ENCODE measurements around the gene C22orf31. TPM values are rescaled to one million over a fixed set of nuclear protein-coding genes. Genes with fewer than 3 reads are reported as not detected.

The C22orf31 gene
- total and polyA plus RNA-seq, 2 donors (not counting 3 experiments of a cell fraction or from before 2014, with no cell fraction given), result not detected

DNA sequence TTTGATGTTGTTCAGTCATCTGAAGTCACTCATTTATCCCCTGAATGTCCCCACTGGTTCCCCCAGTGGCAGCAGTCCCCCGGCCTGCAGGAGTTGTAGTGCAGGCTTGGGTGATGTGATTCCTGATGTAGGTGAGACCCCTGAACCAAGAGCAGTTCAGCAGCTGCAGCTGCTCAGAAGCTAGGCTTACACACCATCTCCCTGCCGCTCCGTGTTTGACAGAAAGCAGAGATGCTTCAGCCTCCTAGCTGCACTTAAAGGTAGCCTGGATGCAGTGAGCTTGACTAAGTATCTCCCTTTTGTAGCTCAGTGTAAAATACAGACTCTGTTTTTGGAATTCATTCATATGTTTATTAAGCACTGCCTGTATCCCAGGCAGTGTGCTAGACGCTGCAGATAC lies 47.3 kb downstream of the C22orf31 start:
- H3K9ac ChIP-seq (replicated peaks; ENCODE audit: extremely low read depth, insufficient read depth, low read length), result no peak overlapping the region
- H3K27me3 ChIP-seq (ENCODE audit: control insufficient read depth in 2 of 2, insufficient read depth in 2 of 2, low read length in 2 of 2), result no peaks in the 10 kb centered on the region
- no peaks in the 10 kb centered on the region for H3K9me3 ChIP-seq (replicated peaks; ENCODE audit: control insufficient read depth, insufficient read depth, low read length)
- DNase-seq (ENCODE audit: low read depth, low spot score) (no peak), FAIRE-seq (no peak)
- no peak overlapping the region for H3K4me3 ChIP-seq (replicated peaks in 1 of 3; ENCODE audit: insufficient read depth in 1 of 3, low read depth in 1 of 3, low read length in 3 of 3)
- H3K27ac ChIP-seq (ENCODE audit: insufficient read depth, low read depth, low read length), result no peak overlapping the region
- no peaks in the 10 kb centered on the region for H4K20me1 ChIP-seq (replicated peaks; ENCODE audit: control insufficient read depth, extremely low read depth, insufficient read depth, low read length)
- H3K4me1 ChIP-seq (ENCODE audit: control insufficient read depth, extremely low read depth, insufficient read depth, low read length), result no peaks in the 10 kb centered on the region
- intact Hi-C loops (cut with micrococcal nuclease) (no loop called here), dilution Hi-C loops (cut with MboI; ENCODE audit: extremely low pct_ligation_motif_present, low sequenced_read_pairs) (loop anchor here (25.0 kb wide), 1 partner anchor 102 kb away; no protein-coding TSS in a partner anchor)
- H3K4me2 ChIP-seq (ENCODE audit: insufficient read depth, low read length), result no peak overlapping the region
- BruUV-seq (replicated peaks), result no TSS peak
- ChIA-PET CTCF (interaction anchor here (1.0 to 2.2 kb wide), 4 partner anchors 8 to 27 kb away, joined by 3 to 5 read pairs (median 4); no protein-coding TSS in a partner anchor), POLR2A (no interaction called here)
- no peak for TF ChIP-seq FOS (IDR thresholded peaks at IDR 0.05; ENCODE audit: borderline replicate concordance, insufficient read depth, low read length)
- TF ChIP-seq, protein P1, sequence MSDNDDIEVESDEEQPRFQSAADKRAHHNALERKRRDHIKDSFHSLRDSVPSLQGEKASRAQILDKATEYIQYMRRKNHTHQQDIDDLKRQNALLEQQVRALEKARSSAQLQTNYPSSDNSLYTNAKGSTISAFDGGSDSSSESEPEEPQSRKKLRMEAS (IDR thresholded peaks at IDR 0.05; ENCODE audit: insufficient read depth, insufficient read length), result no peak
- no peak for TF ChIP-seq MYC (IDR thresholded peaks at IDR 0.05; ENCODE audit: low read depth, low read length)
- TF ChIP-seq GATA2 (IDR thresholded peaks at IDR 0.05; ENCODE audit: insufficient read depth, insufficient read length, low read depth, low read length), result no peak
- TF ChIP-seq JUN (IDR thresholded peaks at IDR 0.05; ENCODE audit: borderline replicate concordance, insufficient read depth, insufficient read length, low read depth), result no peak
- no peak for TF ChIP-seq EZH2 (IDR thresholded peaks at IDR 0.05; ENCODE audit: borderline replicate concordance, low read depth, low read length, severe bottlenecking)
- TF ChIP-seq POLR2AphosphoS5 (IDR thresholded peaks at IDR 0.05; ENCODE audit: insufficient read depth, low read depth, low read length), result no peak
- TF ChIP-seq, protein P2, sequence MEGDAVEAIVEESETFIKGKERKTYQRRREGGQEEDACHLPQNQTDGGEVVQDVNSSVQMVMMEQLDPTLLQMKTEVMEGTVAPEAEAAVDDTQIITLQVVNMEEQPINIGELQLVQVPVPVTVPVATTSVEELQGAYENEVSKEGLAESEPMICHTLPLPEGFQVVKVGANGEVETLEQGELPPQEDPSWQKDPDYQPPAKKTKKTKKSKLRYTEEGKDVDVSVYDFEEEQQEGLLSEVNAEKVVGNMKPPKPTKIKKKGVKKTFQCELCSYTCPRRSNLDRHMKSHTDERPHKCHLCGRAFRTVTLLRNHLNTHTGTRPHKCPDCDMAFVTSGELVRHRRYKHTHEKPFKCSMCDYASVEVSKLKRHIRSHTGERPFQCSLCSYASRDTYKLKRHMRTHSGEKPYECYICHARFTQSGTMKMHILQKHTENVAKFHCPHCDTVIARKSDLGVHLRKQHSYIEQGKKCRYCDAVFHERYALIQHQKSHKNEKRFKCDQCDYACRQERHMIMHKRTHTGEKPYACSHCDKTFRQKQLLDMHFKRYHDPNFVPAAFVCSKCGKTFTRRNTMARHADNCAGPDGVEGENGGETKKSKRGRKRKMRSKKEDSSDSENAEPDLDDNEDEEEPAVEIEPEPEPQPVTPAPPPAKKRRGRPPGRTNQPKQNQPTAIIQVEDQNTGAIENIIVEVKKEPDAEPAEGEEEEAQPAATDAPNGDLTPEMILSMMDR (IDR thresholded peaks at IDR 0.05; ENCODE audit: extremely low read depth in 1 of 2, insufficient read depth in 1 of 2, low read depth in 1 of 2, low read length in 2 of 2), result no peak
- no peak for TF ChIP-seq POLR2A (IDR thresholded peaks at IDR 0.05; ENCODE audit: low read depth, low read length)
- H2AFZ ChIP-seq (ENCODE audit: low read depth, low read length), result no peak overlapping the region
- H3K79me2 ChIP-seq (ENCODE audit: control insufficient read depth, insufficient read depth, low read length), result no peaks in the 10 kb centered on the region
- no peaks in the 10 kb centered on the region for H3K36me3 ChIP-seq (ENCODE audit: control insufficient read depth in 2 of 2, extremely low read depth in 1 of 2, insufficient read depth in 2 of 2, low read length in 2 of 2)
- H3K9me1 ChIP-seq (replicated peaks; ENCODE audit: control insufficient read depth, extremely low read depth, insufficient read depth, low read length), result no peaks in the 10 kb centered on the region
